ENCODE data around the gene EXOSC2.

EXOSC2 gene

DNA sequence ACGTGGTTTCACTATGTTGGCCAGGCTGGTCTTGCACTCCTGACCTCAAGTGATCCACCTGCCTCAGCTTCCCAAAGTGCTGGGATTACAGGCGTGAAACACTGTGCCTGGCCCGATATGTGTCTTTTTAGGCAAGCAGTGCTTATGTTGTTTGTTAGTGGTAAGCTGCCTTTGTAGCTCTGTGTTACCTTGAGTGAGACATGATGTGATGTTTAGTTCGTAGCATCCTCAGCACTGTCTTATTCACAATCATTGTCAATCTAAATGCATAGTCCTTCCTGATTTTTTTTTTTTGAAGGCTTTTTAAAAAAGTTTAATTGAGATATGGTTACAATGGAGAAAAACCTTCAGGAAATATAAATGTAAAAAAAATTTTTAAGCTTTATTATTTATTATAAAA lies 45.5 kb downstream of the EXOSC2 start:
- in situ Hi-C loops (cut with HindIII; ENCODE audit: low sequenced_read_pairs) = loop anchor here (5.0 to 10.0 kb wide), 2 partner anchors 53 to 116 kb away; no protein-coding TSS in a partner anchor
- TF ChIP-seq, protein P1, sequence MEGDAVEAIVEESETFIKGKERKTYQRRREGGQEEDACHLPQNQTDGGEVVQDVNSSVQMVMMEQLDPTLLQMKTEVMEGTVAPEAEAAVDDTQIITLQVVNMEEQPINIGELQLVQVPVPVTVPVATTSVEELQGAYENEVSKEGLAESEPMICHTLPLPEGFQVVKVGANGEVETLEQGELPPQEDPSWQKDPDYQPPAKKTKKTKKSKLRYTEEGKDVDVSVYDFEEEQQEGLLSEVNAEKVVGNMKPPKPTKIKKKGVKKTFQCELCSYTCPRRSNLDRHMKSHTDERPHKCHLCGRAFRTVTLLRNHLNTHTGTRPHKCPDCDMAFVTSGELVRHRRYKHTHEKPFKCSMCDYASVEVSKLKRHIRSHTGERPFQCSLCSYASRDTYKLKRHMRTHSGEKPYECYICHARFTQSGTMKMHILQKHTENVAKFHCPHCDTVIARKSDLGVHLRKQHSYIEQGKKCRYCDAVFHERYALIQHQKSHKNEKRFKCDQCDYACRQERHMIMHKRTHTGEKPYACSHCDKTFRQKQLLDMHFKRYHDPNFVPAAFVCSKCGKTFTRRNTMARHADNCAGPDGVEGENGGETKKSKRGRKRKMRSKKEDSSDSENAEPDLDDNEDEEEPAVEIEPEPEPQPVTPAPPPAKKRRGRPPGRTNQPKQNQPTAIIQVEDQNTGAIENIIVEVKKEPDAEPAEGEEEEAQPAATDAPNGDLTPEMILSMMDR (IDR thresholded peaks at IDR 0.05; ENCODE audit: low read depth, low read length, missing control alignments) = no peak
- no peak overlapping the region for H3K4me3 ChIP-seq (ENCODE audit: low read depth, low read length)
- no peak for DNase-seq (ENCODE audit: low read depth)

DNA sequence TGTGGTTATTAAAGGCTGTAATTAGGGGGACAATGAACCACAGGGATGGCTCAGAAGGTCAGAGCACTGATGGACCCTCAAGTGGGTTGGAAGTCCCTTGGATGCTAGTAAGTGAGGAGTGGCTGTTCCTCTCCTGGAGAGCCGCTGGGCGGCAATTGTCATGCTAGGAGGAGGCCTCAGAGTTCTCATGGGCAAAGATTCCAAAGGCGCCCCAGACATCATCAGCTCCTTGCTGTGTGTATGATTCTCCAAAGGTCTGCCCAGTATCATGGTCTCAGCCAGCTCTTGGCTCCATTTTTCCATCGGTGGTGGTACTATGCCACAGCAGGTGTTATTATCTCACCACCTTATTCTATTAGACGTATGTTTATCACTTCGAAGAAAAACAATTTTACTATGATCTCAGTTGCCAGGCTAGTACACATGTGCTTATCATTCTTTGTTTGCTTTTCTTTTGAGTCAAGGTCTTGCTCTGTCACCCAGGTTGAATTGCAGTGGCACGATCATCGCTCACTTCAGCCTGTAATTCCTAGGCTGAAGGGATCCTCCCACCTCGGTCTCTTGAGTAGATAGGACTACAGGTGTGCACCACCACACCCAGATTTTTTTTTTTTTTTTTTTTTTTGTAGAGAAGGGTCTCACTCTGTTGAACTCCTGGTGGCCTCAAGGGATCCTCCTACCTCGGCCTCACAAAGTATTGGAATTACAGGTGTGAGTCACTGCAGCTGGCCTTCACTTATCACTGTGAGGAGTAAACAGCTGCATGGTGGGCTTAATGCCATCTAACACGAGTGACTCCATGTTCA lies 46.8 kb downstream of the EXOSC2 start:
- TF ChIP-seq, protein P1 (IDR thresholded peaks at IDR 0.05; ENCODE audit: low read depth, low read length, missing control alignments) = no peak
- no peak overlapping the region for H3K4me3 ChIP-seq (ENCODE audit: low read depth, low read length)
- no peak for DNase-seq (ENCODE audit: low read depth)
- in situ Hi-C loops (cut with HindIII; ENCODE audit: low sequenced_read_pairs) = no loop called here

DNA sequence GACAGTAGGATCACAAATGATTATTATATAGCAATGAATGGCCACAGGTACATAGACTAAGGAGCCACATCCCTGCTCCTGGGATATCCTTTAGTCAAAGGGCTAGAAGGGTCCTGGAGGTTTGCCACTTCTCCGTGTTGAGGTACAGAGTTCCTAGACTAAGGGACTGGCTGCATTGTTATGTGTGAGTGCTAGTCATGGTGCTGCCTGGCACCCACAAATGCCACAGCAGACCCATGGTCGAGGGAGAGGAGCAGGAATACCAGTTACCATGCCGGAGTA lies 47.4 kb downstream of the EXOSC2 start:
- TF ChIP-seq, protein P1 (IDR thresholded peaks at IDR 0.05; ENCODE audit: low read depth, low read length, missing control alignments) = no peak
- DNase-seq (ENCODE audit: low read depth) = no peak
- in situ Hi-C loops (cut with HindIII; ENCODE audit: low sequenced_read_pairs) = no loop called here
- H3K4me3 ChIP-seq (ENCODE audit: low read depth, low read length) = no peak overlapping the region

DNA sequence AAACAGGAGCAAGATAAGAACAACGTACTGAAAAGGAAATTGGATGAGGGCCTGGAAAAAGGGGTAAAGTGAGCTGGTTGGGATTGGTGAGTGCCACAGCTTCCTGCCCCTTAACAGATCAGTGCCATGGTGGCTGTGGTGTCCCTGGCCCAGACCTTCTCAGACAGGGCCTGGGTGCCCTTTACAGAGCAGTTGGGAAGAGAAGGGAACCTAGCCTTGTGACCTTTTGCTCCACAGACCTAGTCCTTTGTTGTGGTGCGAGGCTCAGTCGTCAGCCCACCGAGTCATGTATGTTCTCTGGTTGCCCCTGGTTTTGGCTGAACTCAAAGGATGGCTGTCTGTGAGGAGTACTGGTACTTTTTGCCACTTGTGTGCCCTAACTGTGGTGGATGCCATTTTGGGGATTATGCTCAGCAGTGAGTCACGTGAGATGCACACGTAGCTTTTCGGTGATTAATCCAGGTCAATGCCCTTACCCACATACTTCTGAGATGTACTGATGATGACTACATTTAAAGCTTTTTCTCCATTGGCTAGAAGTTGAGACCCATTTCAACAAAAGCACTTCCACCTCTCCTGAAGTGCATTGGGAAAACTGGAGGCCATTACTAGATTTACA lies 48.4 kb downstream of the EXOSC2 start:
- TF ChIP-seq, protein P1 (IDR thresholded peaks at IDR 0.05; ENCODE audit: low read depth, low read length, missing control alignments) = no peak
- DNase-seq (ENCODE audit: low read depth) = no peak
- in situ Hi-C loops (cut with HindIII; ENCODE audit: low sequenced_read_pairs) = no loop called here
- no peak overlapping the region for H3K4me3 ChIP-seq (ENCODE audit: low read depth, low read length)

DNA sequence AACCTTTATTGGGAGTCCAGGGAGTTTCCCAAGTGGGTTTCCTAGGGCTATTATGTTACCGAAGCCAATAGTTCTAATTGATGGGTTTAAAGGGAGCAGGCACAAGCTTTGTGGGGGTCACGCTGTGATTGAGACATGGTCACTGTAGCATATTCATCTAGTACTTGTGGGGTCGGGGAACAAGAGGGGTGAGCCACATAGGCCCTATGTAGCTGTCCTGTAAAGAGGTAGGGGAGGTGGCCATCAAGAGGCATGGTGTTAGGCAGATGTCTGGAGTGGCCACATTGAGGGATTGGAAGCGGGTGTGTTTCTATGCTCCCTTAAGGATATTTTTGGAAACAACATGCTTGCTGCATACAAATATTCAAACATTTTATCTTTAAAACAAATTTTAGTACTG lies 50.1 kb downstream of the EXOSC2 start:
- in situ Hi-C loops (cut with HindIII; ENCODE audit: low sequenced_read_pairs) = no loop called here
- DNase-seq (ENCODE audit: low read depth) = no peak
- H3K4me3 ChIP-seq (ENCODE audit: low read depth, low read length) = no peak overlapping the region
- TF ChIP-seq, protein P1 (IDR thresholded peaks at IDR 0.05; ENCODE audit: low read depth, low read length, missing control alignments) = no peak

DNA sequence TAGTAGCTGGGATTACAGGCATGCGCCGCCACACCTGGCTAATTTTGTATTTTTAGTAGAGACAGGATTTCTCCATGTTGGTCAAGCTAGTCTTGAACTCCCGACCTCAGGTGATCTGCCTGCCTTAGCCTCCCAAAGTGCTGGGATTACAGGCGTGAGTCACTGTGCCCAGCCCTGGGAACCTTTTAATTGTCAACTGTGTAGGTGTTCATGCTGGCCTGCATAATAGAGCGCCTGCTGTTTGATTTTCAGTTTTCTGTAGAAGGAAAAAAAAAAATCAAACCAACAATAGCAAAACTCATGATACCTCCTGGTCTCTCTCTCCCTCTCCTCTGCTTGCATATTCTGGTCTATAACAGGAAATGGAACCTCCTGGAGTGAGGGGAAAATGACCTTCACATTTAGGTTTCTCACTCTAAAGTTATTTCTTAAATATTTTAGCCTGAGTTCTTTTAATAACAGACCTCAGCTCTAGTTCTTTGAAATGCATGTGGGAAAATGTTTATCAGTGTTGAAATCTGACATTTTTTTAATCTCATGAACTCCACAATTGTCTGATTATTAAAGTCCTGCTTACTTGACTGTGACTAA lies 51.7 kb downstream of the EXOSC2 start:
- DNase-seq (ENCODE audit: low read depth) = no peak
- H3K4me3 ChIP-seq (ENCODE audit: low read depth, low read length) = no peak overlapping the region
- TF ChIP-seq, protein P1 (IDR thresholded peaks at IDR 0.05; ENCODE audit: low read depth, low read length, missing control alignments) = no peak
- in situ Hi-C loops (cut with HindIII; ENCODE audit: low sequenced_read_pairs) = no loop called here
